ENCODE measurements around the gene FMO5.

GRCh38 chr1:147247656-147248238 lies 22.6 kb upstream of the FMO5 start:
- TF ChIP-seq POLR2A (IDR thresholded peaks at IDR 0.05; ENCODE audit: low read length) (no peak), GATA1 (IDR thresholded peaks at IDR 0.05; ENCODE audit: low read depth, low read length) (no peak)

Measured in erythroblast (primary cell).